CD4-positive, CD25-positive, alpha-beta regulatory T cell (primary cell): ENCODE data around the gene TLCD1. TPM values are rescaled to one million over a fixed set of nuclear protein-coding genes. Genes with fewer than 3 reads are reported as not detected.
A peak's percentile ranks its signal among the peaks of the same experiment; 100 is the strongest.

Experiments
- ATAC-seq, 2 donors: fragments of 150-1000 bp; cut with Tn5 transposase; one replicate each; pipeline ENCODE4 v1.10.0; 2021; ENCODE audit warnings: low read depth in 2 of 2, moderate number of reproducible peaks in 2 of 2, moderate library complexity in 1 of 2
- DNase-seq, 3 donors: peaks; one replicate each; pipeline versions ENCODE4 v3.0.0 to v3.0.0-alpha.2; 2012 to 2022; ENCODE audit warnings: mixed read lengths in 1 of 3
- H3K27ac ChIP-seq: one replicate; pipeline ENCODE4 v1.7.0; 2013; ENCODE audit warnings: mild to moderate bottlenecking, low read length; ENCODE audit not compliant: insufficient read depth, poor library complexity, severe bottlenecking
- H3K27me3 ChIP-seq: one replicate; pipeline ENCODE4 v1.7.0; 2013; ENCODE audit warnings: low read length; ENCODE audit not compliant: control insufficient read depth, insufficient read depth
- H3K36me3 ChIP-seq: one replicate; pipeline ENCODE4 v1.7.0; 2013; ENCODE audit warnings: mild to moderate bottlenecking, low read length, moderate library complexity; ENCODE audit not compliant: control insufficient read depth, insufficient read depth
- H3K4me1 ChIP-seq: 2 replicates; pipeline ENCODE4 v1.7.0; 2013; ENCODE audit warnings: mild to moderate bottlenecking, low read length; ENCODE audit not compliant: insufficient read depth, control insufficient read depth, poor library complexity, severe bottlenecking
- H3K4me3 ChIP-seq: one replicate; pipeline ENCODE4 v1.7.0; 2013; ENCODE audit warnings: low read depth, mild to moderate bottlenecking, low read length, moderate library complexity
- H3K9me3 ChIP-seq, 2 experiments: 1 replicate in 1 of 2; 2 replicates in 1 of 2; pipeline ENCODE4 v1.7.0; 2013; ENCODE audit warnings: low read length in 2 of 2, mild to moderate bottlenecking in 1 of 2, moderate library complexity in 1 of 2; ENCODE audit not compliant: control insufficient read depth in 2 of 2
- H3K27ac Mint-ChIP-seq, 3 donors: one replicate each; pipeline ENCODE4 v1.8.0; 2020 to 2022; ENCODE audit warnings: mild to moderate bottlenecking in 3 of 3, mixed read lengths in 3 of 3, moderate library complexity in 2 of 3
- H3K27me3 Mint-ChIP-seq: one replicate; pipeline ENCODE4 v1.8.0; 2022; ENCODE audit warnings: mild to moderate bottlenecking, mixed read lengths
- H3K36me3 Mint-ChIP-seq: one replicate; pipeline ENCODE4 v1.8.0; 2020; ENCODE audit warnings: mixed read lengths
- H3K4me1 Mint-ChIP-seq, 4 donors: one replicate each; pipeline ENCODE4 v1.8.0; 2020 to 2022; ENCODE audit warnings: mixed read lengths in 4 of 4, mild to moderate bottlenecking in 1 of 4
- H3K4me3 Mint-ChIP-seq, 4 donors: one replicate each; pipeline ENCODE4 v1.8.0; 2020 to 2022; ENCODE audit warnings: mild to moderate bottlenecking in 4 of 4, mixed read lengths in 4 of 4, moderate library complexity in 3 of 4
- H3K9me3 Mint-ChIP-seq, 7 donors: one replicate each; pipeline ENCODE4 v1.8.0; 2020 to 2022; ENCODE audit warnings: mixed read lengths in 7 of 7, mild to moderate bottlenecking in 3 of 7, moderate library complexity in 2 of 7
- polyA plus RNA-seq, 4 donors: library from polyadenylated mRNA; unstranded; fragments of 300-500 nt; fragmentation: Illumina TruSeq; gene quantifications; one replicate each; pipeline ENCODE4 v1.2.3, GENCODE V29; 2021
- total RNA-seq: library from RNA; stranded (reverse); gene quantifications from one replicate; pipeline ENCODE4 v1.2.3, GENCODE V29; 2022

Gene TLCD1
- total and polyA plus RNA-seq, 5 donors from 2014 or later = 1.3 TPM; not detected in 4

DNA sequence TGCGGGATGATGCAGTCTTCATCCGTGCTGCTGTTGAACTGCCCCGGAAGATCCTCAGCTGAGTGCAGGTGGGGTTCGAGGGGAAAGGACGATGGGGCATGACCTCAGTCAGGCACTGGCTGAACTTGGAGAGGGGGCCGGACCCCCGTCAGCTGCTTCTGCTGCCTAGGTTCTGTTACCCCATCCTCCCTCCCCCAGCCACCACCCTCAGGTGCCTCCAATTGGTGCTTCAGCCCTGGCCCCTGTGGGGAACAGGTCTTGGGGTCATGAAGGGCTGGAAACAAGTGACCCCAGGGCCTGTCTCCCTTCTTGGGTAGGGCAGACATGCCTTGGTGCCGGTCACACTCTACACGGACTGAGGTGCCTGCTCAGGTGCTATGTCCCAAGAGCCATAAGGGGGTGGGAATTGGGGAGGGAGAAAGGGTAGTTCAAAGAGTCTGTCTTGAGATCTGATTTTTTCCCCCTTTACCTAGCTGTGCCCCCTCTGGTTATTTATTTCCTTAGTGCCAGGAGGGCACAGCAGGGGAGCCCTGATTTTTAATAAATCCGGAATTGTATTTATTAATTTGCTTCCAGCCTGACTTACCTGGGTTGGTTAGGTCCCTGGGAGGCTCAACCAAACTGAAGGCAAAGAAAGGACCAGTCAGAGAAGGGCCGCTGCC lies 23.6 kb upstream of the TLCD1 start:
- Mint-ChIP-seq H3K4me3 (peak overlapping the region in 2 of 4 donors; percentile 67 to 88), H3K9me3 (no peaks in the 10 kb centered on the region), H3K27ac (peak overlapping the region in 1 of 3 donors; percentile 52), H3K4me1 (peaks cover 0 to 36% (median 5%) of the 10 kb centered on the region in 4 donors), H3K36me3 (no peaks in the 10 kb centered on the region), H3K27me3 (no peaks in the 10 kb centered on the region)
- ATAC-seq (no peak), DNase-seq (no peak)
- Histone ChIP-seq H3K4me3 (no peak overlapping the region), H3K27ac (peak overlapping the region; percentile 28), H3K27me3 (no peaks in the 10 kb centered on the region), H3K36me3 (peaks cover 14% of the 10 kb centered on the region), H3K4me1 (peaks cover 25% of the 10 kb centered on the region), H3K9me3 (no peaks in the 10 kb centered on the region)

- DNase-seq (no peak), ATAC-seq (no peak)
- peaks cover 0 to 36% (median 7%) of the 10 kb centered on the region in 4 donors for H3K4me1 Mint-ChIP-seq
- H3K4me3 Mint-ChIP-seq = peak overlapping the region in 1 of 4 donors; percentile 52
- no peaks in the 10 kb centered on the region for H3K9me3 Mint-ChIP-seq
- no peaks in the 10 kb centered on the region for H3K9me3 ChIP-seq
- H3K4me1 ChIP-seq = peaks cover 29% of the 10 kb centered on the region
- peaks cover 14% of the 10 kb centered on the region for H3K36me3 ChIP-seq
- no peaks in the 10 kb centered on the region for H3K27me3 ChIP-seq
- H3K27ac ChIP-seq = no peak overlapping the region
- peak overlapping the region in 1 of 3 donors; percentile 78 for H3K27ac Mint-ChIP-seq
- no peaks in the 10 kb centered on the region for H3K36me3 Mint-ChIP-seq
- H3K4me3 ChIP-seq = no peak overlapping the region
- no peaks in the 10 kb centered on the region for H3K27me3 Mint-ChIP-seq
Measured at GRCh38 chr17:28748852-28749515, 23.0 kb upstream of the TLCD1 start.

GRCh38 chr17:28747801-28748750 lies 22.0 kb upstream of the TLCD1 start:
- peak overlapping the region in 1 of 4 donors; percentile 52 for H3K4me3 Mint-ChIP-seq

GRCh38 chr17:28747051-28747691 lies 21.1 kb upstream of the TLCD1 start:
- ATAC-seq (no peak), DNase-seq (no peak)
- no peaks in the 10 kb centered on the region for H3K27me3 ChIP-seq
- H3K36me3 Mint-ChIP-seq = no peaks in the 10 kb centered on the region
- H3K4me3 Mint-ChIP-seq = peak overlapping the region in 2 of 4 donors; percentile 22 to 97
- H3K27ac ChIP-seq = no peak overlapping the region
- no peaks in the 10 kb centered on the region for H3K9me3 ChIP-seq
- peaks cover 14% of the 10 kb centered on the region for H3K36me3 ChIP-seq
- H3K27me3 Mint-ChIP-seq = no peaks in the 10 kb centered on the region
- H3K4me1 ChIP-seq = peaks cover 38% of the 10 kb centered on the region
- no peak overlapping the region for H3K4me3 ChIP-seq
- H3K27ac Mint-ChIP-seq = no peak overlapping the region
- H3K4me1 Mint-ChIP-seq = peaks cover 0 to 36% (median 7%) of the 10 kb centered on the region in 4 donors
- H3K9me3 Mint-ChIP-seq = no peaks in the 10 kb centered on the region

More at GRCh38 chr17:28747801-28748750, 22.0 kb upstream of the TLCD1 start:
- no peak overlapping the region for H3K4me3 ChIP-seq
- H3K4me1 ChIP-seq = peaks cover 36% of the 10 kb centered on the region
- Mint-ChIP-seq H3K27me3 (no peaks in the 10 kb centered on the region), H3K4me1 (peaks cover 0 to 38% (median 7%) of the 10 kb centered on the region in 4 donors), H3K27ac (peak overlapping the region in 1 of 3 donors; percentile 78), H3K36me3 (no peaks in the 10 kb centered on the region), H3K9me3 (no peaks in the 10 kb centered on the region)
- peaks cover 14% of the 10 kb centered on the region for H3K36me3 ChIP-seq
- H3K27me3 ChIP-seq = no peaks in the 10 kb centered on the region
- no peak for ATAC-seq
- no peak for DNase-seq
- no peaks in the 10 kb centered on the region for H3K9me3 ChIP-seq
- peak overlapping the region; percentile 41 for H3K27ac ChIP-seq

DNA sequence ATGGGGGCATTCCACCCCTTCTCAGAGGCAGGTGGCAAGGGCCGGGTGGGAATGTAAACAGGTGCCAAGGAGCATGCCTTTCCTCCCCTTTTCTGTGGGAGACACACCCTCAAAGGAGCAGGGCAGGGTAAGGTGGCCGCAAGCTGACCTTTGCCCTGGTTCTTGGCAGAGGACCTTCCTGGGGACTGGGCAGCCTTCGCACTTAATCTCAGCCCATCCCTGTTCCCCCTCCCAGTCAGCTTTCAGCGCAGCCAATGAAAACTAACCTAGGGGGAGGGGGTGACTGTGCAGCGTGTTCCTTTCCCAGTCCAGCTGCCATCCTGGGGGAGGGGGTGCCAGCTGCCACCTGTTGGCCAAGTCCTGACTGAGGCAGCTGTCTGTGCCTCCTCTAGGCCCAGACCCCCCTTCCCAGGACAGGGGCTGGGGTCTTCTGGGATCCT lies 20.6 kb upstream of the TLCD1 start:
- DNase-seq (no peak), ATAC-seq (no peak)
- Histone ChIP-seq H3K4me1 (peaks cover 38% of the 10 kb centered on the region), H3K27ac (peak overlapping the region; percentile 19), H3K36me3 (peaks cover 14% of the 10 kb centered on the region), H3K4me3 (no peak overlapping the region), H3K9me3 (no peaks in the 10 kb centered on the region), H3K27me3 (no peaks in the 10 kb centered on the region)
- no peaks in the 10 kb centered on the region for H3K27me3 Mint-ChIP-seq
- peak overlapping the region; percentile 90 to 97 (median 93) for H3K4me3 Mint-ChIP-seq
- H3K9me3 Mint-ChIP-seq = no peaks in the 10 kb centered on the region
- peaks cover 0 to 36% (median 7%) of the 10 kb centered on the region in 4 donors for H3K4me1 Mint-ChIP-seq
- no peaks in the 10 kb centered on the region for H3K36me3 Mint-ChIP-seq
- peak overlapping the region; percentile 69 to 91 (median 74) for H3K27ac Mint-ChIP-seq

DNA sequence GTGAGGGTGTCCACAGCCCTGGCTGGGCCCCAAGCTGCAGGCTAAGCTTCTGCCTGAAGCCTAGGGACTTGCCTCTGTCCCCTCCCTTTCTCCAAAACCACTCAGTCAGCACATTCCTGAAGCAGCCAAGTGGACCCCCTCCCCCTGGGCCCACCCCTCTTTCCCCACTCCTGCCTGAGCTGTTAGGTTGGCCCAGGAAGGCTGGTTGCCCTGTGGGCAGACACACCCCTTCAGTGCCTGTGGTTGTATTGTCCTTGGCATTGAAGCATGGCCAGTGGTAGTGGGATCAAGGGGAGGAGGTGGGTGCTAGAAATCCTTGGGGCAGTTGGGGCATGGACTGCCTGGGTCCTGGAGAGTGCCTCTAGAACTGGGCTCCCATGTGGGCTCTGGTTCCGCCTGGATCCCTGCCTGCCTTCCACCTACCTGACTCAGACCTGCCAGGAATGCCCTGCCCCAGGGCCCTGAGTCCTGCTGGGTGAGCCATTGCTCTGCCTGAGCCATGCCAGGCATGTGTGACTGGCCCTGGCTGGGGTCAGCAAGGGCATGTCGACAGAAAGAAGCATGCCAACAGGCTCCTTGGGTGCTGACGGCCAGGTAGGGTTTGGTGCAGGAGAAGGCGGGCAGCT lies 19.9 kb upstream of the TLCD1 start:
- DNase-seq (no peak), ATAC-seq (no peak)
- peaks cover 38% of the 10 kb centered on the region for H3K4me1 ChIP-seq
- peak overlapping the region; percentile 92 for H3K27ac ChIP-seq
- no peaks in the 10 kb centered on the region for H3K9me3 ChIP-seq
- H3K27me3 ChIP-seq = no peaks in the 10 kb centered on the region
- peaks cover 14% of the 10 kb centered on the region for H3K36me3 ChIP-seq
- no peaks in the 10 kb centered on the region for H3K36me3 Mint-ChIP-seq
- H3K9me3 Mint-ChIP-seq = no peaks in the 10 kb centered on the region
- no peaks in the 10 kb centered on the region for H3K27me3 Mint-ChIP-seq
- H3K4me3 ChIP-seq = no peak overlapping the region
- peak overlapping the region; percentile 90 to 97 (median 93) for H3K4me3 Mint-ChIP-seq
- peaks cover 0 to 36% (median 7%) of the 10 kb centered on the region in 4 donors for H3K4me1 Mint-ChIP-seq
- peak overlapping the region; percentile 69 to 91 (median 74) for H3K27ac Mint-ChIP-seq
